Mesendoderm (in vitro differentiated cells): Measurements from ENCODE around the gene PEMT.
A peak's percentile ranks its signal among the peaks of the same experiment; 100 is the strongest.

ENCODE experiments used
- DNase-seq: peaks from one replicate; pipeline ENCODE4 v3.0.0; 2013
- H2AK5ac ChIP-seq: 2 replicates; pipeline ENCODE4 v1.6.1; 2013; ENCODE audit warnings: low read length, inconsistent platforms
- H2BK120ac ChIP-seq: 2 replicates; pipeline ENCODE4 v1.6.1; 2013; ENCODE audit warnings: low read depth, mild to moderate bottlenecking, low read length, moderate library complexity, mixed read lengths
- H2BK15ac ChIP-seq: replicated peaks from 2 replicates; pipeline ENCODE4 v1.6.1; 2013; ENCODE audit warnings: low read depth, mild to moderate bottlenecking, moderate library complexity
- H2BK5ac ChIP-seq: 2 replicates; pipeline ENCODE4 v1.6.1; 2013; ENCODE audit warnings: low read length, inconsistent platforms
- H3K18ac ChIP-seq: 2 replicates; pipeline ENCODE4 v1.6.1; 2013; ENCODE audit warnings: mild to moderate bottlenecking, low read length, mixed read lengths
- H3K23ac ChIP-seq: one replicate; pipeline ENCODE4 v1.6.1; 2013; ENCODE audit warnings: low read length
- H3K27ac ChIP-seq: 2 replicates; pipeline ENCODE4 v1.5.1; 2013; ENCODE audit warnings: low read depth, mild to moderate bottlenecking, inconsistent platforms, low read length, moderate library complexity
- H3K27me3 ChIP-seq: 2 replicates; pipeline ENCODE4 v1.6.1; 2013; ENCODE audit warnings: low read length, control low read depth, mild to moderate bottlenecking, inconsistent platforms; ENCODE audit not compliant: insufficient read depth, poor library complexity
- H3K36me3 ChIP-seq: 2 replicates; pipeline ENCODE4 v1.6.1; 2013; ENCODE audit warnings: low read length, inconsistent platforms; ENCODE audit not compliant: control insufficient read depth, insufficient read depth
- H3K4ac ChIP-seq: one replicate; pipeline ENCODE4 v1.6.1; 2013; ENCODE audit warnings: low read depth, mild to moderate bottlenecking, low read length, moderate library complexity
- H3K4me1 ChIP-seq: 2 replicates; pipeline ENCODE4 v1.6.1; 2013; ENCODE audit warnings: low read depth, low read length, inconsistent platforms; ENCODE audit not compliant: control insufficient read depth
- H3K4me2 ChIP-seq: 2 replicates; pipeline ENCODE4 v1.6.1; 2013; ENCODE audit warnings: low read length
- H3K4me3 ChIP-seq: 2 replicates; pipeline ENCODE4 v1.5.1; 2013; ENCODE audit warnings: mild to moderate bottlenecking, low read length
- H3K56ac ChIP-seq: one replicate; pipeline ENCODE4 v1.6.1; 2013; ENCODE audit warnings: low read length
- H3K79me1 ChIP-seq: 2 replicates; pipeline ENCODE4 v1.6.1; 2013; ENCODE audit warnings: low read length, inconsistent platforms
- H3K79me2 ChIP-seq: 2 replicates; pipeline ENCODE4 v1.6.1; 2013; ENCODE audit warnings: mild to moderate bottlenecking, low read length; ENCODE audit not compliant: control insufficient read depth, insufficient read depth
- H3K9ac ChIP-seq: 2 replicates; pipeline ENCODE4 v1.6.1; 2013; ENCODE audit warnings: low read length, inconsistent platforms
- H4K5ac ChIP-seq: one replicate; pipeline ENCODE4 v1.6.1; 2013; ENCODE audit warnings: low read length
- H4K8ac ChIP-seq: one replicate; pipeline ENCODE4 v1.6.1; 2013; ENCODE audit warnings: low read depth, mild to moderate bottlenecking, control low read depth, low read length, moderate library complexity
- WGBS: extraction: QIAGEN DNeasy Blood & Tissue Kit; methylation state at CpG from one replicate; pipeline ENCODE4 v1.1.7; 2013; ENCODE audit warnings: low lambda C conversion rate, missing lambda C conversion rate; ENCODE audit not compliant: insufficient coverage; ENCODE audit errors: extremely low coverage; 5-methylcytosine and 5-hydroxymethylcytosine counted together

Gene PEMT

GRCh38 chr17:17518951-17519350 lies 72.6 kb downstream of the PEMT start:
- no peak overlapping the region for H4K5ac ChIP-seq
- no peaks in the 10 kb centered on the region for H3K27me3 ChIP-seq
- no peaks in the 10 kb centered on the region for H3K36me3 ChIP-seq
- H2BK120ac ChIP-seq, result no peak overlapping the region
- H3K4me1 ChIP-seq, result peaks cover 5% of the 10 kb centered on the region
- no peak overlapping the region for H2AK5ac ChIP-seq
- H3K56ac ChIP-seq, result no peak overlapping the region
- H3K9ac ChIP-seq, result no peak overlapping the region
- no peak overlapping the region for H3K4me3 ChIP-seq
- H2BK15ac ChIP-seq, result no peak overlapping the region
- H4K8ac ChIP-seq, result no peak overlapping the region
- DNase-seq, result no peak
- no peak overlapping the region for H3K4me2 ChIP-seq
- no peak overlapping the region for H2BK5ac ChIP-seq
- H3K4ac ChIP-seq, result no peak overlapping the region
- WGBS, result no CpG with 5 or more reads among the region's 5 CpGs
- no peak overlapping the region for H3K18ac ChIP-seq
- no peak overlapping the region for H3K27ac ChIP-seq
- H3K79me2 ChIP-seq, result no peaks in the 10 kb centered on the region
- H3K23ac ChIP-seq, result no peak overlapping the region
- H3K79me1 ChIP-seq, result no peaks in the 10 kb centered on the region

- no peak for DNase-seq
- Histone ChIP-seq H4K8ac (no peak overlapping the region), H3K18ac (no peak overlapping the region), H2BK15ac (no peak overlapping the region), H3K9ac (no peak overlapping the region), H3K27ac (no peak overlapping the region), H3K56ac (no peak overlapping the region), H2BK120ac (no peak overlapping the region), H3K4me3 (no peak overlapping the region), H3K27me3 (no peaks in the 10 kb centered on the region), H3K4me1 (peaks cover under 1% of the 10 kb centered on the region), H4K5ac (no peak overlapping the region), H3K23ac (no peak overlapping the region), H3K79me1 (no peaks in the 10 kb centered on the region), H3K79me2 (no peaks in the 10 kb centered on the region), H2BK5ac (no peak overlapping the region), H3K4ac (no peak overlapping the region), H2AK5ac (no peak overlapping the region), H3K4me2 (no peak overlapping the region), H3K36me3 (no peaks in the 10 kb centered on the region)
- no CpG with 5 or more reads among the region's 15 CpGs for WGBS
Measured at GRCh38 chr17:17518014-17518413, 73.5 kb downstream of the PEMT start.

GRCh38 chr17:17516941-17517720 lies 74.4 kb downstream of the PEMT start:
- no peak for DNase-seq
- Histone ChIP-seq H3K79me1 (no peaks in the 10 kb centered on the region), H2BK15ac (no peak overlapping the region), H3K9ac (no peak overlapping the region), H3K27ac (no peak overlapping the region), H2BK120ac (no peak overlapping the region), H2BK5ac (no peak overlapping the region), H3K23ac (no peak overlapping the region), H4K5ac (no peak overlapping the region), H4K8ac (no peak overlapping the region), H3K4me3 (no peak overlapping the region), H3K4me1 (no peaks in the 10 kb centered on the region), H3K79me2 (no peaks in the 10 kb centered on the region), H3K18ac (no peak overlapping the region), H2AK5ac (no peak overlapping the region), H3K27me3 (no peaks in the 10 kb centered on the region), H3K4ac (no peak overlapping the region), H3K36me3 (no peaks in the 10 kb centered on the region), H3K4me2 (no peak overlapping the region), H3K56ac (no peak overlapping the region)
- no CpG with 5 or more reads among the region's 14 CpGs for WGBS

GRCh38 chr17:17515934-17516930 lies 75.3 kb downstream of the PEMT start:
- DNase-seq, result no peak
- H3K4me3 ChIP-seq, result no peak overlapping the region

GRCh38 chr17:17514993-17515933 lies 76.2 kb downstream of the PEMT start:
- Histone ChIP-seq H3K4me1 (no peaks in the 10 kb centered on the region), H2BK15ac (no peak overlapping the region), H3K4ac (no peak overlapping the region), H2BK120ac (no peak overlapping the region), H3K9ac (no peak overlapping the region), H3K18ac (no peak overlapping the region), H3K79me2 (no peaks in the 10 kb centered on the region), H2BK5ac (no peak overlapping the region), H3K79me1 (no peaks in the 10 kb centered on the region), H3K27ac (no peak overlapping the region), H4K5ac (no peak overlapping the region), H3K36me3 (no peaks in the 10 kb centered on the region), H4K8ac (no peak overlapping the region), H3K56ac (peak overlapping the region; percentile 11), H3K23ac (no peak overlapping the region), H3K4me2 (no peak overlapping the region), H3K4me3 (no peak overlapping the region), H3K27me3 (no peaks in the 10 kb centered on the region), H2AK5ac (no peak overlapping the region)
- peak; percentile 59 for DNase-seq
- no CpG with 5 or more reads among the region's 21 CpGs for WGBS

More at GRCh38 chr17:17515934-17516930, 75.3 kb downstream of the PEMT start:
- H3K4me2 ChIP-seq, result no peak overlapping the region
- no peak overlapping the region for H3K9ac ChIP-seq
- no peak overlapping the region for H4K5ac ChIP-seq
- H3K79me1 ChIP-seq, result no peaks in the 10 kb centered on the region
- H3K18ac ChIP-seq, result no peak overlapping the region
- no peak overlapping the region for H3K56ac ChIP-seq
- H2BK5ac ChIP-seq, result no peak overlapping the region
- no peak overlapping the region for H2AK5ac ChIP-seq
- H3K23ac ChIP-seq, result no peak overlapping the region
- no peaks in the 10 kb centered on the region for H3K4me1 ChIP-seq
- no peaks in the 10 kb centered on the region for H3K27me3 ChIP-seq
- H3K36me3 ChIP-seq, result no peaks in the 10 kb centered on the region
- no peak overlapping the region for H2BK120ac ChIP-seq
- no peak overlapping the region for H2BK15ac ChIP-seq
- H3K4ac ChIP-seq, result no peak overlapping the region
- H3K27ac ChIP-seq, result no peak overlapping the region
- H3K79me2 ChIP-seq, result no peaks in the 10 kb centered on the region
- H4K8ac ChIP-seq, result no peak overlapping the region
- no CpG with 5 or more reads among the region's 21 CpGs for WGBS
